Measurements from ENCODE around the gene DUOX1. TPM values are rescaled to one million over a fixed set of nuclear protein-coding genes. Genes with fewer than 3 reads are reported as not detected.
A peak's percentile ranks its signal among the peaks of the same experiment; 100 is the strongest.

The DUOX1 gene
- total and polyA plus RNA-seq, 12 donors, result 0.14 to 0.99 (median 0.61) TPM; not detected in 1

DNA sequence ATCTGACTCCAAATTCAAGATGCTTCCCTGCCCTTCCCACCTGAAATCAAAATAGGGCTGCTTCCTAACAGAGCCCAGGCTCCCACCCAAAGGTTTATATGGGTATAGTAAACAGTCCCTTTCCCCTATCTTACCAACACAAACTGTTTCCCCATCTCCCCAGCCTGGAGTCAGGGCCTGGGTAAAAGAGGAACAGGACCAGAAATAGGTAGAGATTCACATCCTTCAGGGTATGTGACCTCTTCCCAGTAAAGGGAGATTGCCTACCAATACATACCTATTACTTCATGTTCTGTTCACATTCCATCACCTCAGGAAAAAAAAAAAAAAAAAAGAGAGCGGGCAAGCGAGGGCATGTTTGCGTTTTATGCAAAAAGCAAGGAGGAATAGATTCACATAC is 67.7 kb downstream of the DUOX1 start:
- no peak overlapping the region for H3K27ac ChIP-seq
- no peaks in the 10 kb centered on the region for H3K9me3 ChIP-seq
- WGBS, 2 donors, result 90 to 94% methylated on average over 3 of the region's 3 CpGs
- TF ChIP-seq, protein P1, sequence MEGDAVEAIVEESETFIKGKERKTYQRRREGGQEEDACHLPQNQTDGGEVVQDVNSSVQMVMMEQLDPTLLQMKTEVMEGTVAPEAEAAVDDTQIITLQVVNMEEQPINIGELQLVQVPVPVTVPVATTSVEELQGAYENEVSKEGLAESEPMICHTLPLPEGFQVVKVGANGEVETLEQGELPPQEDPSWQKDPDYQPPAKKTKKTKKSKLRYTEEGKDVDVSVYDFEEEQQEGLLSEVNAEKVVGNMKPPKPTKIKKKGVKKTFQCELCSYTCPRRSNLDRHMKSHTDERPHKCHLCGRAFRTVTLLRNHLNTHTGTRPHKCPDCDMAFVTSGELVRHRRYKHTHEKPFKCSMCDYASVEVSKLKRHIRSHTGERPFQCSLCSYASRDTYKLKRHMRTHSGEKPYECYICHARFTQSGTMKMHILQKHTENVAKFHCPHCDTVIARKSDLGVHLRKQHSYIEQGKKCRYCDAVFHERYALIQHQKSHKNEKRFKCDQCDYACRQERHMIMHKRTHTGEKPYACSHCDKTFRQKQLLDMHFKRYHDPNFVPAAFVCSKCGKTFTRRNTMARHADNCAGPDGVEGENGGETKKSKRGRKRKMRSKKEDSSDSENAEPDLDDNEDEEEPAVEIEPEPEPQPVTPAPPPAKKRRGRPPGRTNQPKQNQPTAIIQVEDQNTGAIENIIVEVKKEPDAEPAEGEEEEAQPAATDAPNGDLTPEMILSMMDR (IDR thresholded peaks at IDR 0.05), result no peak
- H3K36me3 ChIP-seq, result no peaks in the 10 kb centered on the region
- peak overlapping the region in 6 of 10 donors; percentile 72 to 80 (median 73) for H3K4me3 ChIP-seq
- ATAC-seq (no peak), DNase-seq (no peak)
- peaks cover 0 to 34% (median 7%) of the 10 kb centered on the region in 9 donors for H3K4me1 ChIP-seq
- intact Hi-C loops (cut with DNase I), result no loop called here
- H3K27me3 ChIP-seq, result no peaks in the 10 kb centered on the region

DNA sequence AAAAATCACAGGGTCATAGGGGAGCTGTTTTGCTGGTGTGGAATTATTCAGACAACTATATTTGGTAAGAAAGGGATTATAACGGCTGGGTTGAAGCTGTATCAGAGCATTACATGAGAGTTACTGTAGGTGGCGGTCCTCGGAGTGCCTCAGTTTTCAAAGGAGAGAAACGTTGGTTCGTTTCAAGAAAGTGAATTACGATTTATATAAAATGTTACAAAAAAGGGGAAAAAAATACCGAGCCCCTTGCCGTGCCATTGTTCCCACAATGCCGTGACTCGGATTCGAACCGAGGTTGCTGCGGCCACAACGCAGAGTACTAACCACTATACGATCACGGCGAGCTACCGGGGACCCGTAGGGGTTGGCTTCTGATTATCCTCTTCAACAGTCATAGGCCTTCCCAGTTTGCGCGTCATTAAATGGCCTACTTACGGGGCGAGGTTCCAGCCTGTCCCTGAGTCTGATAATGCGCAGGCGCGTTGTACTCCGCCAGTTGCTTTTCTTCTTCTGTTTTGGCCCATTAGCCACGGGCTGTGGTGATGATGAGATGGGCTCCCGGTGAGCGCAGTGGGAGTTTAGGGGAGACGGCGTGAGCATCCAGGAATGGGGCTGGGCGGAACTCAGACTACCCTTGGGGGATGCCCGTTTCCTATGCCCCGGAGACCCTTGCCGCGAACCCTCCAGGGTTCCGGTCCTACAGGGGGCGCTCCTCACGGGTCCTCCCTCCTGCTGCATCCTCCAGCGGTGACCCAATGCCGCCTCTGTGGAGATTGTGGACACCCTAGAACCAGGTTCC is 68.7 kb downstream of the DUOX1 start:
- Histone ChIP-seq H3K36me3 (no peaks in the 10 kb centered on the region), H3K27ac (peak overlapping the region; percentile 85 to 99 (median 96)), H3K4me1 (peaks cover 0 to 45% (median 9%) of the 10 kb centered on the region in 9 donors), H3K4me3 (peak overlapping the region; percentile 30 to 80 (median 72)), H3K9me3 (no peaks in the 10 kb centered on the region), H3K27me3 (no peaks in the 10 kb centered on the region)
- intact Hi-C loops (cut with DNase I), result loop anchor here in 3 of 10 donors (1.0 to 2.0 kb wide), 4 partner anchors 10 to 204 kb away; a partner anchor contains a TSS
- TF ChIP-seq, protein P1 (IDR thresholded peaks at IDR 0.05), result peak; percentile 39 to 90 (median 70)
- DNase-seq (peak; percentile 86 to 98), ATAC-seq (peak; percentile 79 to 89 (median 84))
- WGBS, 2 donors, result 0% methylated on average over 42 of the region's 42 CpGs

DNA sequence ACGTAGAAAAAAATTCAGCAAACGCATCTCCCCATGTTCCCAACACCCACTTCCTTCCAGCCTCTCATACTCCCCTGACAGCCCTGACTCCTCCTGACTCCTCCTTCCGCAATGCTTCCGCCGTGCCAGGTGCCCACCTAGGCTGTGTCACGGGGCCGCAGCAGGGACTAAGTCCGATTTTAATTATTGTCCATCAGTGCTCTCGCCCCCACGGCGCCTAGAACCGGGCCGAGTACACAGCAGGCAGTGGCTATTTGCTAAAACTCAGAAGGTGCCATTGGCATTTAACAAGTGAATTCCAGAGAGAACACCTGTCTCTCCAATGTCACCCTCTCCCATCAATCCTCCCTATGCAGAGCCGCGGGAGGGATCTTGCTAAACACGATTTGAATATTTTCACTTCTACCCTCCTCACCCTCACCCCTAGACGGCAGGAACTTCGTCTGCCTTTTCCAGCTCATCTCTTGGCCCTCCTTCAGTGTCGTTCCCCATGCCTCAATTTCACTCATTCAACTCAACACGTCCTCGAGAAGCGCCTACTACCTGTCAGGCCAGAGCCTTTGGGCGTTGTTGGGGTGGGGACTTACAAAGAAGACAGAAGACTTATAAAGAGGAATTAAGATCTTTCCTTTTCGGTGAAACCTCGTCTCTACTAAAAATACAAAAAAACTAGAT is 69.5 kb downstream of the DUOX1 start:
- DNase-seq, result no peak
- peak in 1 of 8 donors; percentile 0 for ATAC-seq
- H3K4me3 ChIP-seq, result peak overlapping the region; percentile 30 to 80 (median 72)
- peak overlapping the region; percentile 85 to 99 (median 96) for H3K27ac ChIP-seq
- H3K27me3 ChIP-seq, result no peaks in the 10 kb centered on the region
- TF ChIP-seq, protein P1 (IDR thresholded peaks at IDR 0.05), result no peak
- H3K36me3 ChIP-seq, result no peaks in the 10 kb centered on the region
- 0% methylated on average over 25 of the region's 25 CpGs for WGBS, 2 donors
- intact Hi-C loops (cut with DNase I), result loop anchor here in 3 of 10 donors (2.0 kb wide), 2 partner anchors 32 to 204 kb away; a partner anchor contains a TSS
- H3K9me3 ChIP-seq, result no peaks in the 10 kb centered on the region
- H3K4me1 ChIP-seq, result peaks cover 0 to 48% (median 14%) of the 10 kb centered on the region in 9 donors
